ENCODE measurements around the gene MPPED1.

DNA sequence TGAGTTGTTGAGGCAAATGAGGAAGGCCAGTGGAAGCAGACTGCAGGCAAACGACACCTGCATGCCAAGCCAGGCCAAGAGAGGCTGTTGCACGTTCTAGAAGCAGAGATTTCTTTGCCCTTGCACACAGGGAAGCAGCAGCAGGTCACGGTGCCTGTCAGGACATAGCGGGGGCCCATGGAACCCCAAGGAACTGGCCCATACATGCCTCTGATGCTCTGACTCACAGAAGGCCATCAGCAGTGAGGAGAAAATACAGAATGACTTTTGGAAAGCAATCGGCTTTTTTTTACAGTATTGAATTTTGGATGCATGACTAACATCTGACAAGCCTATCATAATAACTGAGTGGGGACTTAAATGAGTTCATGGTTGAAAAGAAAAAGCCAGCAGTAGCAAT, 123.9 kb downstream of the MPPED1 start:
- TF ChIP-seq CTCF (IDR thresholded peaks at IDR 0.05; ENCODE audit: insufficient read depth, low read depth, low read length), result no peak
- TF ChIP-seq EZH2 (IDR thresholded peaks at IDR 0.05; ENCODE audit: insufficient read depth, low read length), result no peak

Measured in astrocyte (in vitro differentiated cells and primary cell).